OCI-LY7 (cell line): Measurements from ENCODE around the gene ZDHHC11B.
"Not testable (repeated sequence)": the region's sequence is repeated elsewhere in the genome, so short reads cannot be mapped to it uniquely, and the experiment has no call there.

Source experiments
- CTCF ChIP-seq: fragments of 200-600 bp; sonication (generic); conservative IDR thresholded peaks from 2 replicates; pipeline ENCODE4 v1.5.1; 2014; ENCODE audit warnings: mild to moderate bottlenecking, antibody characterized with exemption, low read length, moderate library complexity, mixed read lengths
- EZH2phosphoT487 ChIP-seq: fragments of 200-600 bp; sonication (generic); IDR thresholded peaks from 2 replicates; pipeline ENCODE4 v1.6.1; 2018; ENCODE audit warnings: low read depth, borderline replicate concordance, mild to moderate bottlenecking, mixed run types, antibody characterized with exemption, low read length, moderate library complexity, mixed read lengths

GRCh38 chr5:690293-690692 lies 94.2 kb downstream of the ZDHHC11B start:
- TF ChIP-seq CTCF, EZH2phosphoT487: not testable (repeated sequence)
